Activated CD8-positive, alpha-beta T cell treated with anti-CD3 and anti-CD28 coated beads, Interleukin-2, amount 10 ng/mL, durations not matched to agents 7 days and 5 days (primary cell): ENCODE results near the gene SFSWAP. TPM values are rescaled to one million over a fixed set of nuclear protein-coding genes. Genes with fewer than 3 reads are reported as not detected.

Experiments used
- ATAC-seq: fragments of 150-1000 bp; cut with Tn5 transposase; one replicate; pipeline ENCODE4 v1.10.0; 2021; ENCODE audit warnings: moderate library complexity
- CTCF ChIA-PET: fragments of 350-600 bp; sonication (Branson Sonifier 250); formaldehyde crosslinking; loops from one replicate; lab custom pipeline; 2021; ENCODE audit warnings: antibody characterized with exemption; lab: Charles Lee
- POLR2A ChIA-PET: fragments of 350-600 bp; sonication (Branson Sonifier 250); formaldehyde crosslinking; loops from one replicate; lab custom pipeline; 2021; ENCODE audit warnings: antibody characterized with exemption; lab: Charles Lee
- DNase-seq: peaks from one replicate; pipeline ENCODE4 v3.0.0-alpha.2; 2020
- H3K27ac Mint-ChIP-seq: one replicate; pipeline ENCODE4 v1.8.0; 2021; ENCODE audit warnings: mild to moderate bottlenecking, mixed read lengths
- H3K27me3 Mint-ChIP-seq: one replicate; pipeline ENCODE4 v1.8.0; 2021; ENCODE audit warnings: low read depth, mixed read lengths
- H3K36me3 Mint-ChIP-seq: one replicate; pipeline ENCODE4 v1.8.0; 2021; ENCODE audit warnings: low read depth, mixed read lengths
- H3K4me1 Mint-ChIP-seq: one replicate; pipeline ENCODE4 v1.8.0; 2021; ENCODE audit warnings: low read depth, mixed read lengths
- H3K4me3 Mint-ChIP-seq: one replicate; pipeline ENCODE4 v1.8.0; 2021; ENCODE audit warnings: mild to moderate bottlenecking, mixed read lengths
- H3K9me3 Mint-ChIP-seq: one replicate; pipeline ENCODE4 v1.8.0; 2022; ENCODE audit warnings: mixed read lengths; ENCODE audit not compliant: insufficient read depth
- total RNA-seq, 2 experiments: library from RNA; stranded (reverse); gene quantifications; one replicate each; pipeline ENCODE4 v1.2.3, GENCODE V29; 2021

SFSWAP gene
- total RNA-seq, 2 experiments from 2014 or later: 50.4 to 53.6 TPM

DNA sequence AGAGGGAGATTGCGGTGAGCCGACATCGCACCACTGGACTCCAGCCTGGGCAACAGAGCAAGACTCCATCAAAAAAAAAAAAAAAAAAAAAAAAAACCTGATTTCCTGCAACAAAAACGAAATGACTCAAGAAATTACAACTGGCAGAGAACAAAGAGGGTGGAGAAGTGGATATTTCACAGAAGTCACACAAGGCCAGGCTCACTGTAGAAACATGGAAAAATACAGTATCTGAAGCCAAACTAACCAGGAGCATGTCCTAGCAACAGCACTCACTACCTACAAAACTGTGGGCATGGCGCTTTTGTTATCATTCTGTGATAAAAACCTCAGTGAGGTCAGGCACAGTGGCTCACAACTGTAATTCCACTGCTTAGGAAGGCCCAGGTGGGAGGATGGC, 105.6 kb downstream of the SFSWAP start:
- H3K36me3 Mint-ChIP-seq: peaks cover 4% of the 10 kb centered on the region
- H3K9me3 Mint-ChIP-seq: peaks cover 8% of the 10 kb centered on the region

DNA sequence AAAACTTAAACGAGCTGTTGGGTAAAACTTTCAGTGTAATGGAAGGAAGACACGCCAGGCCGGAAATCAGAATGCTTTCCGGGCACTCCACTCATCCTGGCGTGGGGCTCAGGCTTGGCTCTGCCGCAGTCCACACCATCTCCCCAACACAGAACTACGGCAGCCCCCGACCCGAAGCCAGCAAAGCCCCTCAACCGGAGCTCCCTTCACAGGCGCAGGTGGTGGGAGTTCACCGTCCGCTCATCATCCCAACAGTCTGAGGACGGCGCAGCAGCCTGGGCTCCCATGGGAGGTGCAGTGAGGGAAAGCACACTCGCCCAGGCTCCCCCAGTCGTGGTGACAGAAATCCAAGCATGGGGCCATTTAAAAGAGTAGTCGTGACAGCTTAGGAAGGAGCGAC, 106.4 kb downstream of the SFSWAP start:
- Mint-ChIP-seq H3K27ac (no peak overlapping the region), H3K9me3 (peaks cover 8% of the 10 kb centered on the region), H3K27me3 (no peaks in the 10 kb centered on the region), H3K36me3 (peaks cover 4% of the 10 kb centered on the region), H3K4me1 (no peaks in the 10 kb centered on the region), H3K4me3 (no peak overlapping the region)
- ChIA-PET CTCF (no interaction called here), POLR2A (no interaction called here)
- no peak for ATAC-seq
- no peak for DNase-seq

More for the DNA sequence above, 105.6 kb downstream of the SFSWAP start:
- ChIA-PET POLR2A (no interaction called here), CTCF (no interaction called here)
- Mint-ChIP-seq H3K4me3 (no peak overlapping the region), H3K27me3 (no peaks in the 10 kb centered on the region), H3K4me1 (no peaks in the 10 kb centered on the region), H3K27ac (no peak overlapping the region)
- DNase-seq (no peak), ATAC-seq (no peak)

DNA sequence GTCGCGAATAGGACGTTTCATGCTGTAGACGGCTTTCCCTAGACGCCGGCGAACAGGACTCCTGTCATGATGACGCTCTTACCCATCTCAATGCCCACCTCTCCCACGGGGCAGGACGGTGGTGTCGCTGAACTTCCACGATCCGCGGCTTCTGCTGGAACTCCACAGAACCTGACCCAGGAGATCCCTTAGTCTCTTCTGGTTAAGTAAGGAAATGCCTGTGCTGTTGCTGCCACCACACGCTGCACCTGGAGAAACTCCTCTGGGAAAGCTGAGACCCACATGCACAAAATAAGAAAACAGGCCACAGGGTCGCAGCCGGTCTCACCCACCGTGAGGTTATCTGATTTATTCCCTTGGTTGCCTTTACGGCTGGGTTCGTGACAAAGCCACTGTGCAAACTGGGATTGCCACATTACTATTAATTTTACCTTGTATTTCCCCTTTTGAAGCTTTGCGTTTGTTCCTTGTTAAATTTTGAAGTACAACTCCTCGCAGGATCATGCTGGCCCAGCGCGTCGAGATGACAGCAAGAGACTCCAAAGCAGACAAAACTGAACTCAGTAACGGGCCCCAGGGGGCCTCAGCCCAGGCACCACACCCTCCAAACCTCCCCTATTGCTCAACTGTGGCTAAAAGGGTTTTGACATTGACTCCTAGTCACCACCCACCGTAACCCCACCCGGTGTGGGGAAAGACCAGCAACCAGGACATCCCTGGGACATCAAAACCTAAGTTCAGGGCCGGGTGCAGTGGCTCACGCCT, 108.1 kb downstream of the SFSWAP start:
- Mint-ChIP-seq H3K27ac (no peak overlapping the region), H3K4me1 (no peaks in the 10 kb centered on the region), H3K9me3 (peaks cover under 1% of the 10 kb centered on the region), H3K36me3 (no peaks in the 10 kb centered on the region), H3K27me3 (no peaks in the 10 kb centered on the region), H3K4me3 (no peak overlapping the region)
- no peak for DNase-seq
- POLR2A ChIA-PET: no interaction called here
- no peak for ATAC-seq
- CTCF ChIA-PET: no interaction called here

DNA sequence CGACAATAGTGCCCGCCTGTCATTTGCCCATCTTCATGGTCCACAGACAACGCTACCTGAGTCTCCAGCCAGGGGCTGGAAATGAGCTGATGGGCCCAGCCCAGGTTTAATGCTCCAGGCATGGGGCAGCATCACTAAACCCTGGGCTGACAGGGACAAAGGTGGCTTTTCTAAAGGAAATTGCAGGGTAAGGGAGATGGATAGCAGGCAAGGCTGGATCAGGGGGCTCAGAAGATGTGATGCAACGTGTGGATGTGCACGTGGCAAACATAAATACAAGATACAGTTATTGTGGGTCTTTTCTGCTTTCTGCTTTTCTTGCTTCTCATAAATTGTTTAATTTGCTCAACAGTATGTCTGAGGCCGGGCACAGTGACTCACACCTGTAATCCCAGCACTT, 113.6 kb downstream of the SFSWAP start:
- Mint-ChIP-seq H3K4me3 (no peak overlapping the region), H3K27me3 (peaks cover 22% of the 10 kb centered on the region), H3K27ac (no peak overlapping the region), H3K4me1 (peaks cover 4% of the 10 kb centered on the region), H3K36me3 (no peaks in the 10 kb centered on the region), H3K9me3 (no peaks in the 10 kb centered on the region)
- DNase-seq (no peak), ATAC-seq (no peak)
- ChIA-PET POLR2A (no interaction called here), CTCF (no interaction called here)

DNA sequence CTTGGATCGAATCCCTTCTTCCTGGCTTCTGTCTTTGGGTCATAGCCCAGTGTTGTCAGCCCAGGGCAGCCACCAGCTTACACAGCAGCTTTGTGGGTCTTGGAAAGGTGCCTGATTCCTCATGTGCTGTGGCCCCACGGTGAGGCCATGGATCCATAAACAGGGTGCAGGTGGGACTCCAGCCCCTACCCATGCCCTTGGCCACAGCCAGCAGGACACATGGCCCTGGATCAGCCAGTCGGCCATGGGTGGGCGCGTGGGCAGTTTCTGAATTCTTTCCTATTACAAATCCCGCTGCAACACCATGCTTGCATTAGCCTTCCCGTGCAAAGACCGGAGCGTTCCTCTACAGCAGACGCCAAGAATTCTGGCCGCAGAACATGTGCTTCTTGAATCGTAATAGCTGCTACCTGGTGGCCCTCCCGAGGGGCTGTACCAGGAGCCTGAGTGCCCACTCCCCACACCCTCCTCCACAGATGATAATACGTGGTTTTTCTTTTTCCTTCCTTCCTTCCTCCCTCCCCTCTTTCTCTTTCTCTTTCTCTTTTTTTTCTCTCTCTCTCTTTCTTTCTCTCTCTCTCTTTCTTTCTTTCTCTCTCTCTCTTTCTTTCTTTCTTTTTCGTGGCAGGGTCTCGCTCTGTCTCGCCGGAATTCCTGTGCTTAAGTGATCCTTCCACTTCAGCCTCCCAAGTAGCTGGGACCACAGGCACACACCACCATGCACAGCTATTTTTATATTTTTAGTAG, 114.4 kb downstream of the SFSWAP start:
- Mint-ChIP-seq H3K9me3 (no peaks in the 10 kb centered on the region), H3K27me3 (peaks cover 25% of the 10 kb centered on the region), H3K4me3 (no peak overlapping the region), H3K36me3 (no peaks in the 10 kb centered on the region), H3K4me1 (peaks cover 5% of the 10 kb centered on the region), H3K27ac (no peak overlapping the region)
- ChIA-PET POLR2A (no interaction called here), CTCF (interaction anchor here (0.7 kb wide), 1 partner anchor 13 kb away, joined by 3 read pairs; no protein-coding TSS in a partner anchor)
- DNase-seq: no peak
- no peak for ATAC-seq

DNA sequence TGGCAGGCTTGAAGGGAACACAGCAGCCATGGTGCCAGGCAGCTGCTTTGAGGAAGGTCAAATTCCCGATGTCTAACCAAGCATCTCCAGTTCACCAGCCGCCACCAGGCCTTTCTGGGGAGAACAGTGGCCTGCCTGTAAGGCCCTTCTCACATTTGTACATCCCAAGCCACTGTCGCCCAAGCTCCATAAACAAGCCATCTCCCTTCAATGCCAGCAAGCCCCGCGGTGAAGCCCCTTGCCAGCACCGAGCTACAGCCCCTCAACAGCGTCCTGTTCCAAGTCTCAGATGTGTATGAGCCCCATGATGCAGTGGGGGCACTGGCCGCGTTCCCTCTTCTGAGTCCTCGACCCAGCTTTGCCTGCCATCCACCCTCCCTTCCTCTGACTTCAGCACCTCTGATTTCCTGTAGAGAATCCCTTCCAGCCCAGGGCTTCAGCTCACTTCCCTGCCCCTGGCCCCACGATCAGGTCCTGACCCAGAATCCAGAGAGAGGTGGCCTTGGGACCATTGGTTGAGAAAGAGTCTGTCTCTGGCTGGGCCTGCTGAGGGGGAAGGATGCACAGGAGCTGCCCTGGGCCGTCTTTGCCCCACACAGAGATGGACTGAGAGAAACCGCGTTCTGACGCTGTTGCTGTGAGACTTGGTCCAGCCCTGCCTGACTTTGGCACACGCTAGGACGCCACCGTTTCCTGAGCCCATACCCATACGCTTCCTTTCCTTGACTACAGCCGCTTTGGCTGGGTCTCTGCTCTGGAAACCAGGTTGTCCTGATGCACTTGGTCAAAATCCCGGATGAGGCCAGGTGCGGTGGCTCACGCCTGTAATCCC, 115.4 kb downstream of the SFSWAP start:
- DNase-seq (no peak), ATAC-seq (no peak)
- Mint-ChIP-seq H3K27ac (no peak overlapping the region), H3K27me3 (peaks cover 31% of the 10 kb centered on the region), H3K9me3 (no peaks in the 10 kb centered on the region), H3K4me3 (no peak overlapping the region), H3K36me3 (no peaks in the 10 kb centered on the region), H3K4me1 (peaks cover 11% of the 10 kb centered on the region)
- ChIA-PET POLR2A (no interaction called here), CTCF (interaction anchor here (0.7 kb wide), 2 partner anchors 12 to 722 kb away, joined by 3 read pairs; no protein-coding TSS in a partner anchor)

DNA sequence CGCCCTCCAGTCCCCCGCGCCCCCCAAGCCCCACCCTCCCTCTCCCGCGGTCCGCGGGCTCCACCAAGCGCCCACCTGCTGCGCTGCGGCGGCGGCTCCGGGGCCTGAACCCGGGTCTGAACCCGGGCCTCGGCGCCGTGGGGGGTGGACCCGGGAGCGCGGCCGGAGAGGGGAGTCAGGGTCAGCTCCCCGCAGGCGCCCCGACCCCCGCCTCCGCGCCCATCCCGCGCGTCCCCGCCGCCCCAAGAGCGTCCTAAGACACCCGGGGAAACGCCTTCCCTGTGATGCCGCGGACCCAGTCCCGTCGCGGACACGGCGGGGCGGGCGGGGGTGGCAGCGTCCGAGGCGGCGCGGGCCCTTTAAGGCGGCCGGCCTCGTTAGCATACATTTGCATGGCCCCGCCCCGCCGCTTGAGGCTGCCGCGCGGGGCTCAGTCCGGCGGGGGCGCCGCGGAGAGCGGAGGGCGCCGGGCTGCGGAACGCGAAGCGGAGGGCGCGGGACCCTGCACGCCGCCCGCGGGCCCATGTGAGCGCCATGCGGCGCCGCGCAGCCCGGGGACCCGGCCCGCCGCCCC, 117.2 kb downstream of the SFSWAP start, which contains the start of gene MMP17:
TSS of gene MMP17 (plus strand) at position 433 of the 574 bp plus-strand sequence. CDS start at position 535, 102 bp downstream.
- Mint-ChIP-seq H3K36me3 (no peaks in the 10 kb centered on the region), H3K4me3 (peak within 1 kb of the TSS; percentile 38), H3K27ac (no peak within 1 kb of the TSS), H3K27me3 (peaks cover 39% of the 10 kb centered on the region), H3K9me3 (no peaks in the 10 kb centered on the region), H3K4me1 (peaks cover 11% of the 10 kb centered on the region)
- CTCF ChIA-PET: no interaction called here
- DNase-seq (peak; percentile 39), ATAC-seq (peak; percentile 77)
- POLR2A ChIA-PET: no interaction called here

DNA sequence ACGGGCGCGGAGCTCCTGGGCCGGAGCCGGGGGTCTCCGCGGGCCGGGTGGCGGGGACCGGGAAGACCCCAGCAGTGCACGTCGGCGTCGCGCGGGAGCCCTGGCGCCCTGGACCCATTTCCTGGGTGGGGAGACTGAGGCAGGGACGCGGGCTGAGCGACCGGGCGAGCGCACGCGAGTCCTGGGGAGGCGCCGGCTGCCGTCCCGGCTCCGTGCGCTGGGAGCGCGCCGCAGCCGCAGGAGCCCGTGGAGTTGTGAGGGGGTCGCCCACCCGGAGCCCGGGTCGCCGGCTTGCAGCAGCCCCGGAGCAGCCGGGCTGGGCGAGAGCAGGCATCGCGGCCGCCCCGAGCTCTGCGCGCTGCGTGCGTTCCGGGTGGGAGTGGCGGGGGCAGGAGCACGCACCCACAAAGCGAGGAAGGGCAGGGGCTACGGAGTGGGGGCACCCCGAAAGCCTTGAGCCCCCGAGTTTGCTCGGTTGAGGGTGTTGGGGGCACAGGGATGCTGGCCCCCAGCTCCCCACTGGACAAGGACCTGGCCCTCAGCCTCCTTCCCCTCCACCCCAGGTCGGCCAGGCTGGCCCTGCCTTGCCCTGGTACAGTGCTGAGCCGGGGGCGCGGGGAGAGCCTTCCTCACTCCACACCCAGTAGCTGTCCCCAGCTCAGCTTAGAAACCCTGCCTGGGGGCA, 117.9 kb downstream of the SFSWAP start:
- POLR2A ChIA-PET: no interaction called here
- DNase-seq (no peak), ATAC-seq (peak; percentile 21)
- CTCF ChIA-PET: interaction anchor here (0.6 to 3.1 kb wide), 3 partner anchors 482 to 725 kb away, joined by 3 to 9 read pairs (median 8); no protein-coding TSS in a partner anchor
- no peaks in the 10 kb centered on the region for H3K36me3 Mint-ChIP-seq
- H3K27me3 Mint-ChIP-seq: peaks cover 39% of the 10 kb centered on the region
- H3K4me1 Mint-ChIP-seq: peaks cover 11% of the 10 kb centered on the region
- no peak overlapping the region for H3K27ac Mint-ChIP-seq
- no peaks in the 10 kb centered on the region for H3K9me3 Mint-ChIP-seq
- H3K4me3 Mint-ChIP-seq: no peak overlapping the region

DNA sequence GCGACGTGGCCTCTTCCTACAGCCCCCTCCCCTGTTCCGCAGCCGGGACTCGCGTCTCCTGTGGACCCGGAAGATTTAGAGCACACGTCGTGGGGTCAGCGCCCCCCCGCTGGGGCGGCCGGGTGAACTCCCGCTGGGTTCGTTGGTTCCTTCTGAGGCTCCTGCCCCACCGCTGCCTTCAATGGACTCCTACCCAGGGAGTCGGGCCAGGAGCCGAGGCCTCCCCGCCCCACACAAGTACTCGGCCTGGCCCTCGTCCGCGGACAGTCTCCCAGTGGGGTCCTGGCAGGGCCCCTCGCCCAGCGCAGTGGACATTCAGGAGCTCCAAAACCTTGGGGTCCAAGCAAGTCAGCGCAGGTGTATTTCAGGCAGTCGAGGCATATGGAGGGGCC, 118.5 kb downstream of the SFSWAP start:
- Mint-ChIP-seq H3K36me3 (no peaks in the 10 kb centered on the region), H3K4me1 (peaks cover 11% of the 10 kb centered on the region), H3K9me3 (no peaks in the 10 kb centered on the region), H3K27me3 (peaks cover 39% of the 10 kb centered on the region), H3K4me3 (peak overlapping the region; percentile 38), H3K27ac (no peak overlapping the region)
- POLR2A ChIA-PET: no interaction called here
- DNase-seq (no peak), ATAC-seq (no peak)
- CTCF ChIA-PET: interaction anchor here (0.6 to 3.1 kb wide), 3 partner anchors 481 to 725 kb away, joined by 3 to 9 read pairs (median 8); no protein-coding TSS in a partner anchor

DNA sequence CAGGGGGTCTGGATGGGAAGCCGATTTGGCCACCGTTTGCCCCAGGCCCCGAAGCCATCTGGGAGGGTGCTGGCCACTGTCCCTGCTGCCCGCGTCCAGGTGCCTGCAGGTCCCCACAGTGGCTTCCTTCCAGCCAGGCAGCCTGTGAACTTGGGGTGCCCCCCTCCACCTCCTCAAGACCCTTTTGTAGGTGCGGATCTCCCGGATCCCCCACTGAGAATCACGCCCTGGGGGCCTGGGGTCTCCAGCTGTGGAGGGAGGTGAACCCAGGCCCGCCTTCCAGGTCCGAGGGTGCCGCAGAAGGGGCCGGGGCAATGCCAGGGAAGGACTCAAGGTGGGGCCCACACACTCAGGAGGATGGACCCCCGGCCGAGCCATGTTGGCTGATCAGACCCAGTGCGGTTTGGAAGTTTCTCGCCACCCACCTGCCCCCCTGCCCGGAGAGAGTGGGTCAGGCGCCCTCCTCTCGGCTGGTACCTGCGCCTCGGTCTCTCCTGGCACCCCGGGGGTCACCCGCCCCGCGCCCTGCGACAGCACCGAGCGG, 119.0 kb downstream of the SFSWAP start:
- ATAC-seq: no peak
- Mint-ChIP-seq H3K27me3 (peaks cover 39% of the 10 kb centered on the region), H3K9me3 (no peaks in the 10 kb centered on the region), H3K36me3 (no peaks in the 10 kb centered on the region), H3K4me1 (peaks cover 11% of the 10 kb centered on the region), H3K27ac (no peak overlapping the region), H3K4me3 (peak overlapping the region; percentile 38)
- CTCF ChIA-PET: interaction anchor here (1.9 to 3.1 kb wide), 2 partner anchors 724 to 726 kb away, joined by 8 to 9 read pairs; no protein-coding TSS in a partner anchor
- no peak for DNase-seq
- POLR2A ChIA-PET: no interaction called here
